GM18499 (cell line): ENCODE data around the gene STXBP5L.
A peak's percentile ranks its signal among the peaks of the same experiment; 100 is the strongest.
"Not testable (repeated sequence)": the region's sequence is repeated elsewhere in the genome, so short reads cannot be mapped to it uniquely, and the experiment has no call there.

Source experiments
- ATAC-seq: cut with Tn5 transposase; IDR thresholded peaks from one replicate; pipeline ENCODE4 v1.9.1; 2021; ENCODE audit warnings: moderate number of reproducible peaks; ENCODE audit not compliant: insufficient read depth, unreplicated experiment

STXBP5L gene

GRCh38 chr3:120908030-120908794 lies at the start of gene STXBP5L:
TSS of gene STXBP5L (plus strand) at chr3:120908205. CDS start at chr3:120909579, 1,374 bp downstream.
- peak; percentile 71 for ATAC-seq

DNA sequence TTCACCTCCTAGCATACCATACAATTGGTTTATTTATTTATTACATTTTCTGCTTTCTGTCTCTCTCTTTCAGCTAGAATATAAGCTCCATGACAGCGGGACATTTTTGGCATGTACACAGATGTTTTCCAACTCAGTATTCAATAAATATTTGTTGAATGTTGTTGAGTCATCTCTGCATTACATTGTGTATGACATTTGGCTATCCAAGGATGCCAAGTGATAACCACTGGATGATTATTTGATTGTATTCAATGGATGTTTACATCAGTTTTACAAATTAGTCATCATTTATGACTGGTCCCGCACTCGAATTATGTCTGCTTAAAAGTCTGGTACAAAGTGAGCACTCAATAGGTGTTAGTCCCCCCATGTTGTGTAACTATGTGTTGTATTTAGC lies 49.5 kb upstream of the STXBP5L start:
- no peak for ATAC-seq

- ATAC-seq, result no peak
Measured at GRCh38 chr3:120864541-120864940, 43.5 kb upstream of the STXBP5L start.

DNA sequence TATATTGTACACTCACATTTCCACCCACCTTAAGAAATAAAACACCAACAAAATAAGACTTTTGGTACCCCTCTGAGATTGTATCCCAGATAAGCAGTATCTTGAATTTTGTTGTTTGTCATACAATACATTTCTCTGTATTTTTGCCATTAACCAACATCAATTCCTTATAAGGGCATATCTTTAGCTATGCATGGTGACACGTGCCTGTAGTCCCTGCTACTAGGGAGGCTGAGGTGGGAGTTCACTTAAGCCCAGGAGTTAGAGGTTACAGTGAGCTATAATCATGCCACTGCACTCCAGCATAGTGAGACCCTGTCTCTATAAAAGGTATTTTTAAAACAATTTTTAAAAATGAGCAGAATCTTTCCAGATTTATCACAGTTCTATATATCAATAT lies 32.5 kb upstream of the STXBP5L start:
- no peak for ATAC-seq

- ATAC-seq, result no peak
Measured at GRCh38 chr3:120875989-120876388, 32.0 kb upstream of the STXBP5L start.

- ATAC-seq, result no peak
Measured at GRCh38 chr3:120879411-120879810, 28.6 kb upstream of the STXBP5L start.

GRCh38 chr3:120892921-120893320 lies 15.1 kb upstream of the STXBP5L start:
- ATAC-seq, result no peak

- ATAC-seq, result no peak
Measured at GRCh38 chr3:120894316-120895057, 13.5 kb upstream of the STXBP5L start.

DNA sequence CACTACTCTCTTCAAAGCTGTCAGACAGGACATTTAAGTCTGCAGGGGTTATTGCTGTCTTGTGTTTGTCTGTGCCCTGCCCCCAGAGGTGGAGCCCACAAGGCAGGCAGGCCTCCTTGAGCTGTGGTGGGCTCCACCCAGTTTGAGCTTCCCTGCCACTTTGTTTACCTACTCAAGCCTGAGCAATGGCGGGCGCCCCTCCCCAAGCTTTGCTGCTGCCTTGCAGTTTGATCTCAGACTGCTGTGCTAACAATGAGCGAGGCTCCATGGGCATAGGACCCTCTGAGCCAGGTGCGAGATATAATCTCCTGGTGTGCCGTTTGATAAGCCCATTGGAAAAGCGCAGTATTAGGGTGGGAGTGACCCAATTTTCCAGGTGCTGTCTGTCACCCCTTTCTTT lies 6.3 kb upstream of the STXBP5L start:
- not testable (repeated sequence) for ATAC-seq

DNA sequence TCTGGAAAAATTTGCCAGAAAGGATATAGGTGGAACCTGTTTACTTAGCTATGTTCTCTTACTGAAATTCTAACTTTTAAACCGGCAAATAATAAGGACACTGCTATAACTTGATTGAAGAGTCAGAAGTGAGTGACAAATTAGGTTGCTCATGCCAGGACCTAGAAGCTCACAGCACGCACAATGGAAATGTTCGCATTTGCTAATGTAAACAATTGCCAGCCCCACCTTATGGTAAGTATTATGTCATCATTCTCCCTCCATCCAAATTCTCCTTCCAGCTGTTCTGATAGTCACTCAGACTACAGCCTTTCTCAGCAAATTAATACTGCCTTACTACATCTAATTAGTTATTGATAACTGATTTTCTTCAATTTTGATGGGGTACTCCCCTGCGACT lies 4.8 kb upstream of the STXBP5L start:
- no peak for ATAC-seq

- ATAC-seq, result no peak
Measured at GRCh38 chr3:120907659-120908029, 361 bp upstream of the STXBP5L start.

DNA sequence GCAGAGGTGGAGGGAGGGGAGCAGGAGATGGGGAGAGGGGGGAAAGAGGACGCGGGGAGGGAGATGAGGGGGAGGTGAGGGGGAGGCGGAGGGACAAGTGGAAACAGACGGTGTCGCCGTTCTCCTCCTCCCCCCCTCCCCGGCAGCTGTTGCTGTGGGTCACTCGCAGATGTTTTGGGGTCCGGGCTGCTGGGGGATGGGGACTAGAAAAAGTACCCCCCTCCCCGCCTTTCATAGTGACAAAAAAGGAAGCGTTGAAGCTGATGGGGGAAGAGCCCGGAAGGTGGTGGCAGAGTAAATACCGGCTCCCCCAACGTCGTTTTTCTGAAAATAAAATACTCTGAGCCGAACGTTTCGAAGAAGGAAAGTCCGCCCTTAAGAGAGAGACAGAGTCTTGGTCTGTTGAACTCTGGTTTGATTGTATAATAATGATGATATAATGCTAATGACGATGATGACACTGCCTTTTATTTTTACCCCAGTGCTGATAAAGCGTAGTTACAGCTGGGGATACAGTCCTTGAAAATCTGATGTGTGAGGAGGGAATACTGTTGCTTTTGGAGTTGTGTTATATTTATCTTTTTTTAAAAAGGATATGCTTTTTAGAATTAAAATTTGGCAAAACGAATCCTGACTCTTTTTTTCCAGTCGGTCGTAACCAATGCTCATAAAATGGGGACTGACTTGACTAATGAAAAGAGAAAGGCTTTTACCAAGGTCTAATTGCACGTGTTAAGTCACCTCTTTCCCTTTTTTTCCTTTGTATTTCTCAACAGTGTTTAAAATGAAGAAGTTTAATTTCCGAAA lies 993 bp downstream of the STXBP5L start:
- ATAC-seq, result no peak

DNA sequence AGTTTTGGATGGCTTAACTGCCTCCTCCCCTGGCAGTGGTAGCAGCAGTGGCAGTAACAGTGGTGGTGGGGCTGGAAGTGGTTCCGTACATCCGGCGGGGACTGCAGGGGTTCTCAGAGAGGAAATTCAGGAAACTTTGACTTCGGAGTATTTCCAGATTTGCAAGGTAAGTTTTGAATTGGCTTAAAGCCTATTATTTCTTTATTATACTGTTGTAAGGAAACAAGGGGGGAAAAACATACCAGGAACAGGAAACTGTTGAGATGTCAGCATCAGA lies 1.5 kb downstream of the STXBP5L start:
- ATAC-seq, result no peak

- no peak for ATAC-seq
Measured at GRCh38 chr3:120926146-120926545, 18.1 kb downstream of the STXBP5L start.

- no peak for ATAC-seq
Measured at GRCh38 chr3:120928991-120929390, 21.0 kb downstream of the STXBP5L start.

GRCh38 chr3:120931593-120931992 lies 23.6 kb downstream of the STXBP5L start:
- no peak for ATAC-seq

DNA sequence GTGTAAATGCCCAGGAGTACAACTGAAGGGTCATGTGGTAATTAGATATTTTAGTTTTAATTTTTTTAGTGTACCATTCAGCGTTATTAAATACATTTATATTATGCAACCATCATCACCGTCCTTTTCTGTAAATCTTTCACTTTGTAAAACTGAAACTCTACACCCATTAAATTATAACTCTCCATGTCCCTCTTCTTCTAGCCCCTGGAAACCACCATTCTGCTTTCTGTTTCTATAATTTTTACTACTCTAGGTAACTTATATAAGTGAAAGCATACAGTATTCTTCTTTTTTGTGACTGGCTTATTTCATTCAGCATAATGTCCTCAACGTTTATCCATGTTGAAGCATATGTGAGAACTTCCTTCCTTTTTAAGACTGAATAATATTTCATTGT lies 48.1 kb downstream of the STXBP5L start:
- no peak for ATAC-seq

GRCh38 chr3:120982608-120983320 lies 74.8 kb downstream of the STXBP5L start:
- ATAC-seq, result no peak

GRCh38 chr3:120983321-120983665 lies 75.3 kb downstream of the STXBP5L start:
- ATAC-seq, result no peak

- ATAC-seq, result no peak
Measured at GRCh38 chr3:120983841-120984240, 75.8 kb downstream of the STXBP5L start.

- no peak for ATAC-seq
Measured at GRCh38 chr3:120985242-120985641, 77.2 kb downstream of the STXBP5L start.
